ENCODE results near the gene SNX9.

- TF ChIP-seq CTCF (IDR thresholded peaks at IDR 0.05 in 2 of 3, conservative IDR thresholded peaks at IDR 0.05 in 1 of 3; ENCODE audit: control insufficient read depth in 2 of 3, extremely low read depth in 1 of 3, insufficient read depth in 1 of 3, low read depth in 3 of 3, low read length in 3 of 3) (no peak), RFX5 (IDR thresholded peaks at IDR 0.05; ENCODE audit: low read depth, low read length) (no peak), FOXM1 (IDR thresholded peaks at IDR 0.05; ENCODE audit: low read depth, low read length) (no peak), SREBF2 (IDR thresholded peaks at IDR 0.05; ENCODE audit: low read length) (no peak), MXI1 (IDR thresholded peaks at IDR 0.05; ENCODE audit: low read depth, low read length) (no peak)
Measured at GRCh38 chr6:157898640-157899039, 75.6 kb downstream of the SNX9 start.
